IMR-90 (cell line): ENCODE measurements around the gene TRIM47. TPM values are rescaled to one million over a fixed set of nuclear protein-coding genes. Genes with fewer than 3 reads are reported as not detected.

Source experiments
- ATAC-seq: fragments of 200-7000 bp; cut with Tn5 transposase; 2 replicates; pipeline ENCODE4 v1.9.1; 2020; ENCODE audit warnings: low read depth, mild to moderate bottlenecking, moderate library complexity
- BruUV-seq: library from RNA; stranded (reverse); fragments of 400-500 nt; replicated peaks from 2 replicates; lab custom pipeline; 2021; lab: Mats Ljungman, UMichigan
- CTCF ChIA-PET: fragments of 300-600 bp; formaldehyde crosslinking; extraction: SDS; loops from one replicate; lab custom pipeline; 2021; ENCODE audit warnings: antibody characterized with exemption; lab: Yijun Ruan, JAX
- POLR2A ChIA-PET: fragments of 300-600 bp; sonication (Branson Sonifier 250); formaldehyde crosslinking; loops from one replicate; lab custom pipeline; 2022; ENCODE audit warnings: antibody characterized with exemption; ENCODE audit not compliant: unreplicated experiment; lab: Charles Lee
- DNase-seq: peaks from one replicate; pipeline ENCODE4 v3.0.0; 2013
- H2AFZ ChIP-seq: replicated peaks from 2 replicates; pipeline ENCODE3; 2013; ENCODE audit warnings: low read length, mild to moderate bottlenecking; ENCODE audit not compliant: poor library complexity
- H2AK5ac ChIP-seq: 2 replicates; pipeline ENCODE4 v1.6.1; 2013; ENCODE audit warnings: low read depth, low read length, inconsistent platforms
- H2AK9ac ChIP-seq: replicated peaks from 2 replicates; pipeline ENCODE3; 2013; ENCODE audit warnings: mild to moderate bottlenecking, low read depth, low read length, moderate library complexity; ENCODE audit not compliant: poor library complexity
- H2BK120ac ChIP-seq: 2 replicates; pipeline ENCODE4 v1.6.1; 2013; ENCODE audit warnings: low read depth, low read length, inconsistent platforms
- H2BK15ac ChIP-seq: 3 replicates; pipeline ENCODE4 v1.6.1; 2013; ENCODE audit warnings: low read depth, low read length, inconsistent platforms
- H2BK20ac ChIP-seq: 2 replicates; pipeline ENCODE4 v1.6.1; 2013; ENCODE audit warnings: low read depth, mild to moderate bottlenecking, inconsistent platforms, low read length, moderate library complexity
- H2BK5ac ChIP-seq: 2 replicates; pipeline ENCODE4 v1.6.1; 2013; ENCODE audit warnings: mild to moderate bottlenecking, low read depth, low read length, inconsistent platforms; ENCODE audit not compliant: poor library complexity, severe bottlenecking
- H3K14ac ChIP-seq: replicated peaks from 2 replicates; pipeline ENCODE4 v1.6.1; 2013; ENCODE audit warnings: low read depth, low read length, inconsistent platforms
- H3K18ac ChIP-seq: 2 replicates; pipeline ENCODE4 v1.6.1; 2013; ENCODE audit warnings: low read depth, low read length, control low read depth
- H3K23ac ChIP-seq: 2 replicates; pipeline ENCODE4 v1.6.1; 2013; ENCODE audit warnings: low read depth, low read length, inconsistent platforms
- H3K27ac ChIP-seq: 2 replicates; pipeline ENCODE4 v1.5.1; 2013; ENCODE audit warnings: mild to moderate bottlenecking, control low read depth, low read length; ENCODE audit not compliant: insufficient read depth
- H3K27me3 ChIP-seq: 2 replicates; pipeline ENCODE4 v1.6.1; 2013; ENCODE audit warnings: low read length; ENCODE audit not compliant: control insufficient read depth, insufficient read depth
- H3K36me3 ChIP-seq: 2 replicates; pipeline ENCODE4 v1.6.1; 2013; ENCODE audit warnings: low read length, mixed read lengths; ENCODE audit not compliant: control insufficient read depth, insufficient read depth
- H3K4ac ChIP-seq: 2 replicates; pipeline ENCODE4 v1.6.1; 2013; ENCODE audit warnings: low read depth, low read length, inconsistent platforms
- H3K4me1 ChIP-seq: 2 replicates; pipeline ENCODE4 v1.6.1; 2013; ENCODE audit warnings: low read length, mixed read lengths; ENCODE audit not compliant: control insufficient read depth, insufficient read depth
- H3K4me2 ChIP-seq: 2 replicates; pipeline ENCODE4 v1.6.1; 2013; ENCODE audit warnings: low read depth, mild to moderate bottlenecking, control low read depth, low read length, moderate library complexity
- H3K4me3 ChIP-seq: 2 replicates; pipeline ENCODE4 v1.5.1; 2013; ENCODE audit warnings: low read depth, mild to moderate bottlenecking, control low read depth, low read length, moderate library complexity; ENCODE audit not compliant: insufficient read depth
- H3K56ac ChIP-seq: 2 replicates; pipeline ENCODE4 v1.6.1; 2013; ENCODE audit warnings: low read length, inconsistent platforms; ENCODE audit not compliant: insufficient read depth; ENCODE audit errors: extremely low read depth
- H3K79me1 ChIP-seq, 2 experiments: 2 replicates each; pipeline ENCODE4 v1.6.1; 2013; ENCODE audit warnings: low read length in 2 of 2, inconsistent platforms in 1 of 2, low read depth in 1 of 2
- H3K9ac ChIP-seq: 2 replicates; pipeline ENCODE4 v1.6.1; 2013; ENCODE audit warnings: low read depth, low read length, control low read depth
- H3K9me1 ChIP-seq: 2 replicates; pipeline ENCODE4 v1.6.1; 2013; ENCODE audit warnings: low read length, inconsistent platforms; ENCODE audit not compliant: insufficient read depth
- H3K9me3 ChIP-seq: 2 replicates; pipeline ENCODE4 v1.6.1; 2013; ENCODE audit warnings: low read length; ENCODE audit not compliant: control insufficient read depth, insufficient read depth
- H4K20me1 ChIP-seq: 2 replicates; pipeline ENCODE4 v1.6.1; 2013; ENCODE audit warnings: low read length, inconsistent platforms; ENCODE audit not compliant: insufficient read depth
- H4K5ac ChIP-seq: 2 replicates; pipeline ENCODE4 v1.6.1; 2013; ENCODE audit warnings: mild to moderate bottlenecking, low read depth, low read length, control low read depth
- H4K8ac ChIP-seq, 2 experiments: 2 replicates each; pipeline ENCODE4 v1.6.1; 2013; ENCODE audit warnings: low read depth in 2 of 2, low read length in 2 of 2, control low read depth in 1 of 2, inconsistent platforms in 1 of 2
- H4K91ac ChIP-seq: 2 replicates; pipeline ENCODE4 v1.6.1; 2013; ENCODE audit warnings: low read depth, low read length, inconsistent platforms; ENCODE audit not compliant: insufficient read depth
- BHLHE40 ChIP-seq: fragments of 150-350 bp; IDR thresholded peaks from 2 replicates; pipeline ENCODE4 v1.6.1; 2016; ENCODE audit warnings: mild to moderate bottlenecking, low read depth, low read length
- CEBPB ChIP-seq: IDR thresholded peaks from 2 replicates; pipeline ENCODE4 v1.6.1; 2012; ENCODE audit warnings: low read depth, low read length, improper control_type of control experiment
- CHD1 ChIP-seq: IDR thresholded peaks from 2 replicates; pipeline ENCODE4 v1.6.1; 2012; ENCODE audit warnings: low read depth, low read length, improper control_type of control experiment
- CTCF ChIP-seq: conservative IDR thresholded peaks from 2 replicates; pipeline ENCODE4 v1.5.1; 2012; ENCODE audit warnings: mild to moderate bottlenecking, low read depth, low read length, improper control_type of control experiment
- ELK1 ChIP-seq: fragments of 150-350 bp; IDR thresholded peaks from 2 replicates; pipeline ENCODE4 v1.6.1; 2016; ENCODE audit warnings: low read depth, mild to moderate bottlenecking, low read length, moderate library complexity, borderline replicate concordance
- FOS ChIP-seq: fragments of 150-350 bp; IDR thresholded peaks from 2 replicates; pipeline ENCODE4 v1.6.1; 2016; ENCODE audit warnings: low read depth, low read length
- MAFK ChIP-seq: IDR thresholded peaks from 2 replicates; pipeline ENCODE4 v1.6.1; 2012; ENCODE audit warnings: low read depth, low read length, improper control_type of control experiment
- MXI1 ChIP-seq: IDR thresholded peaks from 2 replicates; pipeline ENCODE4 v1.6.1; 2012; ENCODE audit warnings: low read depth, mild to moderate bottlenecking, low read length, moderate library complexity, borderline replicate concordance
- NFE2L2 ChIP-seq: fragments of 150-350 bp; IDR thresholded peaks from 2 replicates; pipeline ENCODE4 v1.6.1; 2016; ENCODE audit warnings: low read depth, mild to moderate bottlenecking, low read length
- RCOR1 ChIP-seq: IDR thresholded peaks from 2 replicates; pipeline ENCODE4 v1.6.1; 2012; ENCODE audit warnings: mild to moderate bottlenecking, low read length, improper control_type of control experiment; ENCODE audit not compliant: insufficient replicate concordance
- RFX5 ChIP-seq: IDR thresholded peaks from 2 replicates; pipeline ENCODE4 v1.8.0; 2012; ENCODE audit warnings: low read depth, mild to moderate bottlenecking, low read length, moderate library complexity
- SMC3 ChIP-seq: fragments of 150-350 bp; IDR thresholded peaks from 2 replicates; pipeline ENCODE4 v1.6.1; 2016; ENCODE audit warnings: low read depth, mild to moderate bottlenecking, antibody characterized with exemption, low read length, moderate library complexity
- USF2 ChIP-seq: fragments of 150-350 bp; IDR thresholded peaks from 2 replicates; pipeline ENCODE4 v1.6.1; 2017; ENCODE audit warnings: mild to moderate bottlenecking, antibody characterized with exemption, low read length, low read depth
- WGBS, 2 experiments: methylation state at CpG; one replicate each; pipeline versions ENCODE4 v1.1.5 to v1.1.7; 2013; ENCODE audit warnings: missing lambda C conversion rate in 2 of 2; ENCODE audit not compliant: insufficient read length in 1 of 2; ENCODE audit errors: extremely low coverage in 2 of 2; 5-methylcytosine and 5-hydroxymethylcytosine counted together
- dilution Hi-C: fragments of 300-500 bp; cut with HindIII; formaldehyde crosslinking; loops from one replicate; pipeline ENCODE4 v1.14.3; 2018; ENCODE audit warnings: low sequenced_read_pairs; ENCODE audit not compliant: unreplicated experiment
- in situ Hi-C: fragments of 300-500 bp; cut with MboI; formaldehyde crosslinking; loops from 3 replicates; pipeline ENCODE4 v1.14.3; 2019; ENCODE audit warnings: low sequenced_read_pairs, inconsistent platforms, mixed read lengths
- intact Hi-C: fragments of 100-400 bp; cut with micrococcal nuclease; formaldehyde crosslinking; loops from 2 replicates; pipeline ENCODE4 v1.10.0; 2022
- polyA plus RNA-seq, 3 experiments: library from polyadenylated mRNA; depleted of rRNA; stranded (reverse); fragments of >200 nt; gene quantifications; 2 replicates each; pipeline ENCODE4 v1.2.3, GENCODE V29; 2012; ENCODE audit warnings: low replicate concordance in 1 of 3
- total RNA-seq: library from RNA; depleted of rRNA; stranded (reverse); fragments of >200 nt; gene quantifications from 2 replicates; pipeline ENCODE4 v1.2.3, GENCODE V29; 2012

The TRIM47 gene
- total and polyA plus RNA-seq, 2 of the 4 experiments (the other 2 are of a cell fraction), result 1.4 to 7.5 TPM

GRCh38 chr17:75897160-75898019, 19.0 kb upstream of the TRIM47 start:
- Histone ChIP-seq H3K9me3 (no peaks in the 10 kb centered on the region), H4K5ac (peak overlapping the region; percentile 89), H3K4me2 (peak overlapping the region; percentile 80), H2BK5ac (peak overlapping the region; percentile 67), H3K27me3 (no peaks in the 10 kb centered on the region), H3K4ac (peak overlapping the region; percentile 83), H2AFZ (peak overlapping the region; percentile 93), H4K8ac (peak overlapping the region; percentile 23 to 93; a peak in 3 of 4 replicates), H3K18ac (no peak overlapping the region), H3K23ac (peak overlapping the region; percentile 59; the same call in 1 of the 2 replicates), H2AK9ac (peak overlapping the region; percentile 99), H3K9ac (peak overlapping the region; percentile 65), H4K91ac (peak overlapping the region; percentile 51), H3K4me3 (peak overlapping the region; percentile 48), H2BK120ac (no peak overlapping the region), H3K14ac (no peak overlapping the region; the same call in 1 of the 2 replicates), H3K27ac (peak overlapping the region; percentile 72), H3K4me1 (peaks cover 7% of the 10 kb centered on the region; the same call in 1 of the 2 replicates), H3K36me3 (peaks cover 27% of the 10 kb centered on the region), H4K20me1 (no peaks in the 10 kb centered on the region), H2BK20ac (no peak overlapping the region), H3K79me1 (peaks cover 9 to 38% of the 10 kb centered on the region in 2 experiments), H2AK5ac (peak overlapping the region; percentile 57), H3K56ac (no peak overlapping the region), H3K9me1 (peaks cover 10% of the 10 kb centered on the region; the same call in 1 of the 2 replicates), H2BK15ac (no peak overlapping the region)
- WGBS, 2 experiments, result 32% methylated on average over 21 of the region's 37 CpGs; no CpG with 5 or more reads in 1 of the 2 experiments
- no TSS peak for BruUV-seq
- POLR2A ChIA-PET, result interaction anchor here (1.8 kb wide), 1 partner anchor 117 kb away, joined by 7 read pairs; no protein-coding TSS in a partner anchor
- DNase-seq (no peak), ATAC-seq (no peak)
- dilution Hi-C loops, result no loop called here
- intact Hi-C loops, result no loop called here
- CTCF ChIA-PET, result interaction anchor here (0.5 to 1.7 kb wide), 3 partner anchors 18 to 42 kb away, joined by 3 to 7 read pairs (median 4); partner anchors contain the start of gene WBP2
- in situ Hi-C loops, result no loop called here
- no peak for TF ChIP-seq SMC3
- TF ChIP-seq BHLHE40, result no peak
- no peak for TF ChIP-seq MXI1
- no peak for TF ChIP-seq RFX5
- TF ChIP-seq CEBPB, result no peak
- no peak for TF ChIP-seq NFE2L2
- TF ChIP-seq USF2, result no peak
- no peak for TF ChIP-seq CTCF
- TF ChIP-seq FOS, result no peak
- TF ChIP-seq MAFK, result no peak
- TF ChIP-seq ELK1, result no peak
- TF ChIP-seq CHD1, result no peak
- TF ChIP-seq RCOR1, result no peak
